D721Med (cell line): ENCODE results near the gene SDSL.

ENCODE experiments used
- DNase-seq: peaks from one replicate; pipeline ENCODE4 v3.0.0; 2011; ENCODE audit warnings: low spot score; ENCODE audit not compliant: insufficient read length
- FAIRE-seq: peaks from 2 replicates; lab custom pipeline; 2011; peaks lifted over from hg19 to GRCh38; lab: Jason Lieb, UNC
- TF ChIP-seq, protein P1 (sequence below): IDR thresholded peaks from 2 replicates; pipeline ENCODE4 v1.5.1; 2012; ENCODE audit warnings: mild to moderate bottlenecking, control low read depth; ENCODE audit not compliant: insufficient read depth; ENCODE audit errors: missing control alignments

The SDSL gene

DNA sequence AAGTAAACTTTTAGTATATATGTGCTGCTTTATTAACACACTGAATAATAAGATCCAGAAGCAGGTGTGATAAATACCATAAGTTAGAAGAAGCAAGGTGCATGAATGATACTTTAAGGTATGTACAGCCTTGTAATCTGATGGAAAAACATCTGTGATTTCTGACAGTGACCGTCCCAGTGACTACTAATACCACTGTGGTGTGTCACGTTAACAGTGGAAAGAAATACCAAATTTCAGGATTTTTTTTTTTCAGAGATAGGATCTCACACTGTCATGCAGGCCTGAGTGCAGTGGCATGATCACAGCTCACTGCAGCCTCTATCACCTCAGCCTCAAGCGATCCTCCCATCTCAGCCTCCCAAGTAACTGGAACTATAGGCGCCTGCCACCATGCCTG, 40.0 kb upstream of the SDSL start:
- DNase-seq = no peak
- TF ChIP-seq, protein P1, sequence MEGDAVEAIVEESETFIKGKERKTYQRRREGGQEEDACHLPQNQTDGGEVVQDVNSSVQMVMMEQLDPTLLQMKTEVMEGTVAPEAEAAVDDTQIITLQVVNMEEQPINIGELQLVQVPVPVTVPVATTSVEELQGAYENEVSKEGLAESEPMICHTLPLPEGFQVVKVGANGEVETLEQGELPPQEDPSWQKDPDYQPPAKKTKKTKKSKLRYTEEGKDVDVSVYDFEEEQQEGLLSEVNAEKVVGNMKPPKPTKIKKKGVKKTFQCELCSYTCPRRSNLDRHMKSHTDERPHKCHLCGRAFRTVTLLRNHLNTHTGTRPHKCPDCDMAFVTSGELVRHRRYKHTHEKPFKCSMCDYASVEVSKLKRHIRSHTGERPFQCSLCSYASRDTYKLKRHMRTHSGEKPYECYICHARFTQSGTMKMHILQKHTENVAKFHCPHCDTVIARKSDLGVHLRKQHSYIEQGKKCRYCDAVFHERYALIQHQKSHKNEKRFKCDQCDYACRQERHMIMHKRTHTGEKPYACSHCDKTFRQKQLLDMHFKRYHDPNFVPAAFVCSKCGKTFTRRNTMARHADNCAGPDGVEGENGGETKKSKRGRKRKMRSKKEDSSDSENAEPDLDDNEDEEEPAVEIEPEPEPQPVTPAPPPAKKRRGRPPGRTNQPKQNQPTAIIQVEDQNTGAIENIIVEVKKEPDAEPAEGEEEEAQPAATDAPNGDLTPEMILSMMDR = no peak
- FAIRE-seq = no peak

DNA sequence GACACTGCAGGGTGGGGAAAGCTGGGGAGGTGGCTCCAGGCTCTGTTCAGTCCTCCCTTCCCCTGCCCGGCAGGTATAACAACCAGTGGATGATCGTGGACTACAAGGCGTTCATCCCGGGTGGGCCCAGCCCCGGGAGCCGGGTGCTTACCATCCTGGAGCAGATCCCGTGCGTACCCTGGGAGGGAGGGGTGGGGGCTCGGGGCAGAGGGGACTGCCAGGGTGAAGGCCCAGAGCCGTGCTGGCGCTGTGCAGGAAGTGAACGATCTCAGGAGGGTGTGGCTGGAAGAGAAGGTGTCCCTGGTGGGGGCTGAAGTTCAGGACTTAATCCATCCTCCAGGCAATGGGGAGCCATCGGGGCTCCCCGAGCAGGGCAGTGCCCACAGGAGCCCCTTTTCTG, 37.4 kb upstream of the SDSL start:
- TF ChIP-seq, protein P1 = no peak
- FAIRE-seq (no peak), DNase-seq (no peak)

DNA sequence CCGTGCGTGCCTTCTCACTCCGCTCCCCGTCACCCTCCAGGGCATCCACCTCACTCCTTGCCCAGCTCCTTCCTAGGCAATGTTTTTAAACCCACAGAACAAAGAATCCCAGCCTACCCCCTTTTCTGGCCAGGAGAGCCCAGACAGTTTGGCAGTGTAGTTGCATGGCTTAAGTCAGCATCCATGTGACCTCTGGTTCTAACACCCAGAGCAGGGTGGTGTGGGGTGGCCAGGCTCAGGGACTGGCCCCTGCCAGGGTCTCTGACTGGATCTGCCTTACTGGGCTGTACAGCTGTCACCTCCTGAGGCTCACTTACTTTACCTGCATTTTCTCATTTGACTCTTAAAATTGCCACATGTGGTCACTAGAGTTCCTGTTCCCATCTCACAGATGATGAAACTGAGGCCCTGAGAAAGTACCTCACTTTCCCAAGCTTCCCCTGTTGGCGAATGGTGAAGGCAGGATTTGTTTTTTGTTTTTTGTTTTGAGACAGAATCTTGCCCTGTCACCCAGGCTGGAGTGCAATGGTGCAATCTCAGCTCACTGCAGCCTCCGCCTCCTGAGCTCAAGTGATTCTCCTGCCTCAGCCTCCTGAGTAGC, 36.8 kb upstream of the SDSL start:
- FAIRE-seq (no peak), DNase-seq (no peak)
- TF ChIP-seq, protein P1 = no peak

DNA sequence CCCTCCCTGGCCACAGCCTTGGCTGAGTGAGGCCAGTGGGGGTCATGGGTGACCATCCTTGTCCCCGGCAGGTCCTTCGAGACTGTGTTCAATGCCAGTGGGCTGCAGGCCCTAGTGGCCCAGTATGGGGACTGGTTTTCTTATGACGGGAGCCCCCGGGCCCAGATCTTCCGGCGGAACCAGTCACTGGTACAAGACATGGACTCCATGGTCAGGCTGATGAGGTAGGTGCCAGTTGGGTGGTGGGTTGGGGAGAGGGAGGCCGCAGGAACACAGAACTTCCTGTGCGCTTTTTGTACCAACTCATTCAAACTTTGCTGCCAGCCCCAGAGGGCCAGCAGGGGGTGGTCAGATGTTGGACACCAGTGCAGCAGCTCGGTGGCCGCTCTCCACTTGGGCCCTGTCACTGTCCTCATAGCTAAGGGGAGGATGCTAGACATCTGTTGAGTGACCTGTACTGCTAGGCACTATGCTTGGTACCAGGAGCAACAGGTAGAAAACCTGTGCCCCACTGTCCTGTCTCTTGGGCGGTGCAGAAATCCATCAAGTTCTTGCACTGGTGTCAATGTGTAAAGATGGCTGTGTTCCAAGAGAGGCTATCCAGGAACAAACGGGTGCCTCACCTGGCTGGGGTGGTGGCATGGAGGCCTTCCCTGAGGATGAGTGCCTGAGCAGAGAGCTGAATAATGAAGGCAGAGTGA, 35.2 kb upstream of the SDSL start:
- no peak for DNase-seq
- TF ChIP-seq, protein P1 = no peak
- no peak for FAIRE-seq

DNA sequence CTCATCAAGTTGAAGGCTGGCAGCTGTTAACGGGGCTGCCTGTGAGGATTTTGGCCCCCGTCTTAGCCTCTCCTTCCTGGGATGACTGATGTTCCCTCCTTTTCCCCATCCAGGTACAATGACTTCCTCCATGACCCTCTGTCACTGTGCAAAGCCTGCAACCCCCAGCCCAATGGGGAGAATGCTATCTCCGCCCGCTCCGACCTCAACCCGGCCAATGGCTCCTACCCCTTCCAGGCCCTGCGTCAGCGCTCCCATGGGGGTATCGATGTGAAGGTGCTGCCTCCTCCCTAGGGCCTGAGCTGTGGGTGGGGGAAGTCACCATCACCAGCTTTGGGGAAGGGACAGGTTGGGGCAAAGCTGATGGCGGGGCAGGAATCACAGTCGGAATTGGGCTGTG, 34.5 kb upstream of the SDSL start:
- FAIRE-seq = no peak
- TF ChIP-seq, protein P1 = no peak

DNA sequence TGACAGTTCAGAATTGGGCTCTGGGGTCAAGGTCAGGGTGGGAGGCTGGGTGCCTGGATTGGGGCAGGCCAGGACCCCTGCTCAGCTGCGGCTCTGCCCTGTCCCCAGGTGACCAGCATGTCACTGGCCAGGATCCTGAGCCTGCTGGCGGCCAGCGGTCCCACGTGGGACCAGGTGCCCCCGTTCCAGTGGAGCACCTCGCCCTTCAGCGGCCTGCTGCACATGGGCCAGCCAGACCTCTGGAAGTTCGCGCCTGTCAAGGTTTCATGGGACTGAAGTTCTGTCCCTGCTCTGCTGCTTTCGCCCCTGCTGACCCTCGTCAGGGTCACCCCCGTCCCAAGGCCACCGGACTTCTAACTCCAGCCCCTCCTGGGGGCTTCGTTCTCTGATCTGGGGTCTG, 33.8 kb upstream of the SDSL start:
- no peak for FAIRE-seq
- DNase-seq = no peak
- TF ChIP-seq, protein P1 = no peak

More for the DNA sequence above, 34.5 kb upstream of the SDSL start:
- DNase-seq = no peak
